ENCODE results near the gene TLN1.

- TF ChIP-seq, protein P1, sequence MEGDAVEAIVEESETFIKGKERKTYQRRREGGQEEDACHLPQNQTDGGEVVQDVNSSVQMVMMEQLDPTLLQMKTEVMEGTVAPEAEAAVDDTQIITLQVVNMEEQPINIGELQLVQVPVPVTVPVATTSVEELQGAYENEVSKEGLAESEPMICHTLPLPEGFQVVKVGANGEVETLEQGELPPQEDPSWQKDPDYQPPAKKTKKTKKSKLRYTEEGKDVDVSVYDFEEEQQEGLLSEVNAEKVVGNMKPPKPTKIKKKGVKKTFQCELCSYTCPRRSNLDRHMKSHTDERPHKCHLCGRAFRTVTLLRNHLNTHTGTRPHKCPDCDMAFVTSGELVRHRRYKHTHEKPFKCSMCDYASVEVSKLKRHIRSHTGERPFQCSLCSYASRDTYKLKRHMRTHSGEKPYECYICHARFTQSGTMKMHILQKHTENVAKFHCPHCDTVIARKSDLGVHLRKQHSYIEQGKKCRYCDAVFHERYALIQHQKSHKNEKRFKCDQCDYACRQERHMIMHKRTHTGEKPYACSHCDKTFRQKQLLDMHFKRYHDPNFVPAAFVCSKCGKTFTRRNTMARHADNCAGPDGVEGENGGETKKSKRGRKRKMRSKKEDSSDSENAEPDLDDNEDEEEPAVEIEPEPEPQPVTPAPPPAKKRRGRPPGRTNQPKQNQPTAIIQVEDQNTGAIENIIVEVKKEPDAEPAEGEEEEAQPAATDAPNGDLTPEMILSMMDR (IDR thresholded peaks at IDR 0.05) = no peak
- TF ChIP-seq POLR2A (IDR thresholded peaks at IDR 0.05) (no peak), POLR2AphosphoS5 (IDR thresholded peaks at IDR 0.05) (no peak)
Observed at GRCh38 chr9:35666549-35666948, 65.4 kb downstream of the TLN1 start.

Data from prostate gland (tissue), 2 donors.